Neural progenitor cell (in vitro differentiated cells): ENCODE data around the gene DOCK7. TPM values are rescaled to one million over a fixed set of nuclear protein-coding genes. Genes with fewer than 3 reads are reported as not detected.

Source experiments
- DNase-seq: peaks from one replicate; pipeline ENCODE4 v3.0.0-alpha.2; 2016; ENCODE audit warnings: low spot score
- H2AFZ ChIP-seq: fragments of 200-600 bp; sonication (generic); replicated peaks from 2 replicates; pipeline ENCODE4 v1.6.1; 2016; ENCODE audit warnings: antibody characterized with exemption
- H3F3A ChIP-seq: fragments of 200-600 bp; sonication (generic); 2 replicates; pipeline ENCODE4 v1.6.1; 2016; ENCODE audit warnings: antibody characterized with exemption, low read depth
- H3K27ac ChIP-seq: fragments of 200-600 bp; sonication (generic); 2 replicates; pipeline ENCODE4 v1.5.1; 2016; ENCODE audit warnings: mild to moderate bottlenecking
- H3K27me3 ChIP-seq: fragments of 200-600 bp; sonication (generic); 2 replicates; pipeline ENCODE4 v1.6.1; 2016; ENCODE audit warnings: mild to moderate bottlenecking, moderate library complexity
- H3K36me3 ChIP-seq: fragments of 200-600 bp; sonication (generic); 2 replicates; pipeline ENCODE4 v1.5.1; 2016
- H3K4me1 ChIP-seq: fragments of 200-600 bp; sonication (generic); 2 replicates; pipeline ENCODE4 v1.6.1; 2016; ENCODE audit warnings: mixed run types
- H3K4me2 ChIP-seq: fragments of 200-600 bp; sonication (generic); 2 replicates; pipeline ENCODE4 v1.6.1; 2016
- H3K4me3 ChIP-seq: fragments of 200-600 bp; sonication (generic); 2 replicates; pipeline ENCODE4 v1.5.1; 2016
- H3K79me2 ChIP-seq: fragments of 200-600 bp; sonication (generic); 2 replicates; pipeline ENCODE4 v1.6.1; 2016; ENCODE audit warnings: low read depth
- H3K9ac ChIP-seq: fragments of 200-600 bp; sonication (generic); 2 replicates; pipeline ENCODE4 v1.6.1; 2016
- H3K9me3 ChIP-seq: fragments of 200-600 bp; sonication (generic); 2 replicates; pipeline ENCODE4 v1.5.1; 2016; ENCODE audit warnings: low read depth
- H4K20me1 ChIP-seq: fragments of 200-600 bp; sonication (generic); 2 replicates; pipeline ENCODE4 v1.6.1; 2016; ENCODE audit warnings: low read depth
- H3K27ac Mint-ChIP-seq: 3 replicates; pipeline ENCODE4 v1.8.0; 2021; ENCODE audit warnings: mixed read lengths
- H3K27me3 Mint-ChIP-seq: 2 replicates; pipeline ENCODE4 v1.8.0; 2022; ENCODE audit warnings: low read depth, mild to moderate bottlenecking, inconsistent platforms, moderate library complexity, mixed read lengths; ENCODE audit not compliant: insufficient read depth
- H3K36me3 Mint-ChIP-seq: 3 replicates; pipeline ENCODE4 v1.8.0; 2021; ENCODE audit warnings: mixed read lengths
- H3K4me1 Mint-ChIP-seq: 3 replicates; pipeline ENCODE4 v1.8.0; 2021; ENCODE audit warnings: mixed read lengths
- H3K4me3 Mint-ChIP-seq: 3 replicates; pipeline ENCODE4 v1.8.0; 2021; ENCODE audit warnings: mild to moderate bottlenecking, moderate library complexity, mixed read lengths
- H3K9me3 Mint-ChIP-seq: 3 replicates; pipeline ENCODE4 v1.8.0; 2020; ENCODE audit warnings: mixed read lengths
- CTCF ChIP-seq: fragments of 200-600 bp; sonication (generic); IDR thresholded peaks from 2 replicates; pipeline ENCODE4 v1.5.1; 2017; ENCODE audit warnings: antibody characterized with exemption, mild to moderate bottlenecking
- EZH2 ChIP-seq: fragments of 200-600 bp; sonication (generic); IDR thresholded peaks from 2 replicates; pipeline ENCODE4 v1.6.1; 2017; ENCODE audit warnings: antibody characterized with exemption, mild to moderate bottlenecking, moderate library complexity
- EZH2phosphoT487 ChIP-seq: fragments of 200-600 bp; sonication (generic); IDR thresholded peaks from 2 replicates; pipeline ENCODE4 v1.6.1; 2017; ENCODE audit warnings: antibody characterized with exemption
- total RNA-seq: library from RNA; depleted of rRNA; stranded (reverse); fragments of >200 nt; gene quantifications from 2 replicates; pipeline ENCODE4 v1.2.3, GENCODE V29; 2015; ENCODE audit warnings: low replicate concordance

The DOCK7 gene
- total RNA-seq, 1 donor from 2014 or later = 92.7 TPM

DNA sequence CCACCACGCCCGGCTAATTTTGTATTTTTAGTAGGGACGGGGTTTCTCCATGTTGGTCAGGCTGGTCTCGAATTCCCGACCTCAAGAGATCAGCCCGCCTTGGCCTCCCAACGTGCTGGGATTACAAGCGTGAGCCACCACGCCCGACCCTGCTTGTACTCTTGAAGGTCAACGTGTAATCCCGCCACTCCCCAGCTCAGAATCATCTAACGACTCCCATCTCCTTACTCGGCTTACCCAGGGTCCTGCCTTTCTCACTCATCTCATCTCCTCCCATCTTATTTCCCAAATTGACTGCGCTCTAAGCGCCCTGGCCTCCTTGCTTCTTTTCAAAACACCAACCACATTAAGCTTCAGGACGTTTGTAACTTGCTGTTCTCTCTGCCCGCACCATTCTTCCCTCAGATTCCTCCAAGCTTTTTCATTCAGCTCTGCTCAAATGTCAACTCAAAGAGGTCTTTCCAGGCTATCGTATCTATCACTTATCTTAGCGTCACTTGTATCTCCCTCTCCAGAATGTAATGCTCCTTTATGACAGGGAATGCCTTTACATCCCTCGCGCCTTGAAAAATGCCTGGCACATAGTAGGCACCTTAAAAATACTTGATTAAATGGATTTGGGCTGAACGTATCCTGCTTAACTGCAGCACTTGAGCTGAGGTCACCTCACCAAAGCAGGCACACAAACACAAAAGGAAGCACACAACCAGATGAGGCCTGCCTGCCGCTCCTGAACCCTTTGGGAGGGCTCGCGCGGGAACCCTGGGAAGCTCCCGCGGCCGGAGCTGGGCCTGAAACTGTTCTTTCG is 252.8 kb downstream of the DOCK7 start:
- H3K79me2 ChIP-seq = peaks cover 43% of the 10 kb centered on the region
- peak overlapping the region; percentile 71 for H2AFZ ChIP-seq
- TF ChIP-seq EZH2 = no peak
- H3K4me3 Mint-ChIP-seq = peak overlapping the region; percentile 92
- H3K27ac ChIP-seq = peak overlapping the region; percentile 100
- peaks cover 11% of the 10 kb centered on the region for H3K27me3 Mint-ChIP-seq
- peak overlapping the region; percentile 92 for H3K4me3 ChIP-seq
- peak overlapping the region; percentile 92 for H3K4me2 ChIP-seq
- peaks cover 19% of the 10 kb centered on the region for H3K4me1 Mint-ChIP-seq
- peaks cover 2% of the 10 kb centered on the region for H3K36me3 ChIP-seq
- peaks cover 33% of the 10 kb centered on the region for H4K20me1 ChIP-seq
- H3K9me3 ChIP-seq = no peaks in the 10 kb centered on the region
- H3K9ac ChIP-seq = peak overlapping the region; percentile 91
- no peak for DNase-seq
- H3K27me3 ChIP-seq = no peaks in the 10 kb centered on the region
- peaks cover 28% of the 10 kb centered on the region for H3K4me1 ChIP-seq
- H3K9me3 Mint-ChIP-seq = no peaks in the 10 kb centered on the region
- peaks cover 30% of the 10 kb centered on the region for H3F3A ChIP-seq
- peak overlapping the region; percentile 99 for H3K27ac Mint-ChIP-seq
- peaks cover 3% of the 10 kb centered on the region for H3K36me3 Mint-ChIP-seq

- H3K4me2 ChIP-seq = peak overlapping the region; percentile 92
Observed at GRCh38 chr1:62434618-62435001, 253.6 kb downstream of the DOCK7 start.

DNA sequence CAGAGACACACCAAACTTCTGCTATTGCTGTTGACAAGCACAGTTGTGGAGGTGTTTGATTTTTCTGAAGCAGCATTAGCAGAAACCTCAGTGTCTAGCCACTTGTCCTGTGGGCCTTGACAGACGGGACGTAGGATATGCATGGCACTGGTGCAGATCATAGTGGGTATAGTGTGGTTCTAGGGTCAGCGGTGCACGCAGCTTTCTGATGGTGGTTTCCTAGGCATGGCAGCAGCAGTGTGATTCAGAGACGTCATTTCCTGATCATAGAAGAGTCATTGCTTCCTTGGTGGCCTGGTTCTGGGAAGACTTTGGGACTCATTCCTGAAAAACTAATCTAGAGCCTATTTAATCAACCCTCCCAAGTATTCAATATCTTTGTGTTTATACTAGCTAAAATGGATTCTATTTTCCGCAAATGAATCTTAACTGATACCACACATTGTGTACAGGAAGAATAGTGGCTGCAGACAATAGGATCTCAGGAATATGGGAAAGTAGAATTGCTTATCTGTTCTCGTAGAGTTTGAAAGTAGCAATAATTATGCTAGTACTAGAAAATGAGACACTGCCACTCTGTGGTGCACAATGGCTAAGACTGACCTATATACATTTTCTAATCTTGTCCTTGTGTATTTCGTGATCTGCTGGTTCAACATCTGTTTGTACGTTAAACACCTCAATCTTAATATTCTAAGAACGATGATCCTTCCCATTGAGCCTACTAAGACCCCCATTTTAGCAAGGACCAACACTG is 254.1 kb downstream of the DOCK7 start:
- H3K36me3 ChIP-seq = no peaks in the 10 kb centered on the region
- Mint-ChIP-seq H3K27me3 (peaks cover 11% of the 10 kb centered on the region), H3K4me1 (peaks cover 12% of the 10 kb centered on the region), H3K9me3 (no peaks in the 10 kb centered on the region), H3K27ac (no peak overlapping the region), H3K36me3 (peaks cover 2% of the 10 kb centered on the region), H3K4me3 (peak overlapping the region; percentile 7)
- H2AFZ ChIP-seq = no peak overlapping the region
- no peak overlapping the region for H3K4me2 ChIP-seq
- TF ChIP-seq EZH2 (no peak), CTCF (peak; percentile 4)
- H3K27me3 ChIP-seq = no peaks in the 10 kb centered on the region
- no peak for DNase-seq
- no peaks in the 10 kb centered on the region for H3K9me3 ChIP-seq
- H3K4me3 ChIP-seq = no peak overlapping the region
- H3K27ac ChIP-seq = no peak overlapping the region
- H3F3A ChIP-seq = peaks cover 28% of the 10 kb centered on the region
- H3K9ac ChIP-seq = no peak overlapping the region
- peaks cover 20% of the 10 kb centered on the region for H4K20me1 ChIP-seq
- peaks cover 29% of the 10 kb centered on the region for H3K79me2 ChIP-seq
- peaks cover 21% of the 10 kb centered on the region for H3K4me1 ChIP-seq

More at GRCh38 chr1:62434618-62435001, 253.6 kb downstream of the DOCK7 start:
- H3K27ac ChIP-seq = no peak overlapping the region
- DNase-seq = no peak
- peak overlapping the region; percentile 62 for H3K4me3 Mint-ChIP-seq
- no peaks in the 10 kb centered on the region for H3K9me3 ChIP-seq
- H2AFZ ChIP-seq = no peak overlapping the region
- no peak overlapping the region for H3K4me3 ChIP-seq
- H3K79me2 ChIP-seq = peaks cover 35% of the 10 kb centered on the region
- peaks cover 2% of the 10 kb centered on the region for H3K36me3 Mint-ChIP-seq
- peaks cover 13% of the 10 kb centered on the region for H3K4me1 Mint-ChIP-seq
- H4K20me1 ChIP-seq = peaks cover 26% of the 10 kb centered on the region
- no peaks in the 10 kb centered on the region for H3K9me3 Mint-ChIP-seq
- no peaks in the 10 kb centered on the region for H3K27me3 ChIP-seq
- peaks cover 11% of the 10 kb centered on the region for H3K27me3 Mint-ChIP-seq
- H3K36me3 ChIP-seq = no peaks in the 10 kb centered on the region
- peaks cover 26% of the 10 kb centered on the region for H3K4me1 ChIP-seq
- peaks cover 28% of the 10 kb centered on the region for H3F3A ChIP-seq
- no peak overlapping the region for H3K27ac Mint-ChIP-seq
- no peak overlapping the region for H3K9ac ChIP-seq
- TF ChIP-seq EZH2 (no peak), EZH2phosphoT487 (no peak), CTCF (no peak)
